Cardiac muscle cell (in vitro differentiated cells and primary cell): ENCODE measurements around the gene DENND5B. TPM values are rescaled to one million over a fixed set of nuclear protein-coding genes. Genes with fewer than 3 reads are reported as not detected.

Source experiments
- DNase-seq, 2 donors: peaks; one replicate each; pipeline versions ENCODE4 v3.0.0 to v3.0.0-alpha.2; 2010 to 2017; ENCODE audit warnings: low read depth in 1 of 2, low spot score in 1 of 2
- H3K27ac ChIP-seq: fragments of 200-600 bp; sonication (generic); 2 replicates; pipeline ENCODE4 v1.5.1; 2016
- H3K27me3 ChIP-seq: fragments of 200-600 bp; sonication (generic); 2 replicates; pipeline ENCODE4 v1.6.0; 2016; ENCODE audit warnings: control low read depth
- H3K36me3 ChIP-seq: fragments of 200-600 bp; sonication (generic); 2 replicates; pipeline ENCODE4 v1.5.1; 2016; ENCODE audit warnings: control low read depth
- H3K4me1 ChIP-seq: fragments of 200-600 bp; sonication (generic); 2 replicates; pipeline ENCODE4 v1.8.1; 2017; ENCODE audit warnings: low read depth, mild to moderate bottlenecking, mixed run types
- H3K4me3 ChIP-seq: fragments of 200-600 bp; sonication (generic); 2 replicates; pipeline ENCODE4 v1.5.1; 2016; ENCODE audit warnings: mild to moderate bottlenecking
- H3K9me3 ChIP-seq: fragments of 200-600 bp; sonication (generic); 2 replicates; pipeline ENCODE4 v1.5.1; 2017; ENCODE audit warnings: low read depth, mild to moderate bottlenecking, control low read depth
- polyA plus RNA-seq: library from polyadenylated mRNA; unstranded; fragments of >200 nt; fragmentation: Nextera tagmentation; extraction: Ambion mirVana; gene quantifications from 2 replicates; pipeline ENCODE4 v1.2.1, GENCODE V29; 2016
- total RNA-seq: library from RNA; depleted of rRNA; stranded (reverse); fragments of >200 nt; gene quantifications from 2 replicates; pipeline ENCODE4 v1.2.3, GENCODE V29; 2016
- TF ChIP-seq, protein P1 (sequence below): IDR thresholded peaks from 2 replicates; pipeline ENCODE4 v1.5.1; 2012; ENCODE audit warnings: low read depth, mild to moderate bottlenecking, low read length

Gene DENND5B
- total and polyA plus RNA-seq, 2 experiments from 2014 or later = 40.4 to 121 TPM

DNA sequence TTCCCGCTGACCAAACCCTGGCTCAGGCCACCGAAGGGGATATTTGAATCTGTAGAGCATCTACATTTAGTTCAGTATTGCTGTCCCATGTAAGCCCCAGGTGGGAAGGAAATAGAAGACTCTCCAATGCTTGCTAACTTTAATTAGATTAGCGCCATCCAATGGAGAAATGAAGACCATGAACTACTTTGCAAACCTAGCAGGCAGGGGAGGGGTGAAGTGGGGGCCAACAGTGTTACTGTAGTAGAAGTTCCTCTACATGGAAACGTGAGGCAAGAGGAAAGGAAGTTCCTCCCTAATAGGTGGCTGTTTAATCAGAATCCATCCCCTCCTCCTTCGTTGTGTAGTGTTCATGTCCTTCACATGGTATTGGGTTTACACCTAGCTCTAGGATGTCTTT is 9.3 kb upstream of the DENND5B start:
- Histone ChIP-seq H3K36me3 (no peaks in the 10 kb centered on the region), H3K27ac (no peak overlapping the region), H3K9me3 (no peaks in the 10 kb centered on the region), H3K4me1 (peaks cover 4% of the 10 kb centered on the region), H3K4me3 (no peak overlapping the region), H3K27me3 (no peaks in the 10 kb centered on the region)
- TF ChIP-seq, protein P1, sequence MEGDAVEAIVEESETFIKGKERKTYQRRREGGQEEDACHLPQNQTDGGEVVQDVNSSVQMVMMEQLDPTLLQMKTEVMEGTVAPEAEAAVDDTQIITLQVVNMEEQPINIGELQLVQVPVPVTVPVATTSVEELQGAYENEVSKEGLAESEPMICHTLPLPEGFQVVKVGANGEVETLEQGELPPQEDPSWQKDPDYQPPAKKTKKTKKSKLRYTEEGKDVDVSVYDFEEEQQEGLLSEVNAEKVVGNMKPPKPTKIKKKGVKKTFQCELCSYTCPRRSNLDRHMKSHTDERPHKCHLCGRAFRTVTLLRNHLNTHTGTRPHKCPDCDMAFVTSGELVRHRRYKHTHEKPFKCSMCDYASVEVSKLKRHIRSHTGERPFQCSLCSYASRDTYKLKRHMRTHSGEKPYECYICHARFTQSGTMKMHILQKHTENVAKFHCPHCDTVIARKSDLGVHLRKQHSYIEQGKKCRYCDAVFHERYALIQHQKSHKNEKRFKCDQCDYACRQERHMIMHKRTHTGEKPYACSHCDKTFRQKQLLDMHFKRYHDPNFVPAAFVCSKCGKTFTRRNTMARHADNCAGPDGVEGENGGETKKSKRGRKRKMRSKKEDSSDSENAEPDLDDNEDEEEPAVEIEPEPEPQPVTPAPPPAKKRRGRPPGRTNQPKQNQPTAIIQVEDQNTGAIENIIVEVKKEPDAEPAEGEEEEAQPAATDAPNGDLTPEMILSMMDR = no peak
- DNase-seq = no peak

DNA sequence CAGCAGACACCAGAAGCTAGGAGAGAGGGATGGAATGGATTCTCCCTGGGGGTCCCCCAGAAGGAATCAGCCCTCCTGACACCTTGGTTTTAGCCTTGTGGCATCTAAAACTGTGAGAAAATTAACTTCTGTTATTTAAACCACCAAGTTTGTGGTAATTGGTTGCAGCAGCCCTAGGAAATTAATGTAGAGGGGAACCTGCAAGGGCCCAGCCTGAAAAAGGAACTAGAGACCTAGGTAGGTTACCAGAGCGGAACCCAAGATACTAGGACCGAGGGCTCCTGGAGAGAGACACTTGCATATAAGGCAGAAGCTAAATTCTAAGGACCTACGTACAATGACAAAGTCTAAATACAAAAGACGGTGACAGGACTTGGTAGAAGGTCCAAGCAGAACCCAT is 8.1 kb upstream of the DENND5B start:
- Histone ChIP-seq H3K27me3 (no peaks in the 10 kb centered on the region), H3K27ac (no peak overlapping the region), H3K36me3 (no peaks in the 10 kb centered on the region), H3K9me3 (no peaks in the 10 kb centered on the region), H3K4me3 (no peak overlapping the region), H3K4me1 (no peaks in the 10 kb centered on the region)
- TF ChIP-seq, protein P1 = no peak
- DNase-seq = no peak

DNA sequence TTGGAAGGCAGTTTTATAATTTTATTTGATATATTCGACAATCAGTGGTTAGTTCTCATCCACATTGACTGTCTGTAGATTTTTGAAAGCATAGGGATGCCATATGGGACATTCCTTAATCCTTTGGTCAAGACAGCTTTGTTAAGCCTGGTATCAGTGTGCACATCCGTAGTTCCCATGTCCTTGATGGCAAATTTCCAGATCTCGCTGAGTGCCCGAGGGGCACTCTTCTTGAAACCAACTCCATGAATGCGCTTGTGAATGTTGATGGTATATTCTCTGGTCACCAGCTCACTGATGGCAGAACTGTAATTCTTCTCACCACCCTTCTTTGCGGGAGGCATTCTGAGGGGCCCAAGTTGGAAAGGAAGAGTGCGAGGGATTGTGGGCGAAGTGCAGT is 6.1 kb upstream of the DENND5B start:
- TF ChIP-seq, protein P1 = no peak
- Histone ChIP-seq H3K36me3 (no peaks in the 10 kb centered on the region), H3K4me1 (peaks cover 2% of the 10 kb centered on the region), H3K4me3 (no peak overlapping the region), H3K27ac (no peak overlapping the region), H3K27me3 (no peaks in the 10 kb centered on the region), H3K9me3 (no peaks in the 10 kb centered on the region)
- no peak for DNase-seq

DNA sequence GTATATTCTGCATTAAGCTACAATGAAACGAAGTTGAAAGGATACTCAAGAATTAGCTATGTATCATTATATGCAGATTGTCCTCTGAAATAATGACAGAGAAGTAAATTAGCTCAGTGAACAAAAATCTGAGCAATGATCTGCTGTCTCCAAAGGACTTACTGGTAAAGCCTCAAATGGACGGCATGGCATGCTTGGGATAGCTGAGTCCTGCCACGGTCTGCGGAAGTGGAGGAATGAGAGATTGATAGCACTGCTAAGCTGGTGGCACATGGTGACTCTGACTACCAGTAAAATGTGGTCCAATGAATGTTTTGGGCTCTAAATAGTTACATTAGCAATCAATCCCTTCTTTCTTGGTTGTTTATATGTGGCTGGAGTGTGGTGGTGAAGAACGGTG is 3.7 kb upstream of the DENND5B start:
- H3K27ac ChIP-seq = peak overlapping the region; percentile 6
- no peak overlapping the region for H3K4me3 ChIP-seq
- H3K4me1 ChIP-seq = peaks cover 6% of the 10 kb centered on the region
- no peaks in the 10 kb centered on the region for H3K36me3 ChIP-seq
- TF ChIP-seq, protein P1 = no peak
- DNase-seq = peak; percentile 5 to 53
- no peaks in the 10 kb centered on the region for H3K27me3 ChIP-seq
- no peaks in the 10 kb centered on the region for H3K9me3 ChIP-seq

DNA sequence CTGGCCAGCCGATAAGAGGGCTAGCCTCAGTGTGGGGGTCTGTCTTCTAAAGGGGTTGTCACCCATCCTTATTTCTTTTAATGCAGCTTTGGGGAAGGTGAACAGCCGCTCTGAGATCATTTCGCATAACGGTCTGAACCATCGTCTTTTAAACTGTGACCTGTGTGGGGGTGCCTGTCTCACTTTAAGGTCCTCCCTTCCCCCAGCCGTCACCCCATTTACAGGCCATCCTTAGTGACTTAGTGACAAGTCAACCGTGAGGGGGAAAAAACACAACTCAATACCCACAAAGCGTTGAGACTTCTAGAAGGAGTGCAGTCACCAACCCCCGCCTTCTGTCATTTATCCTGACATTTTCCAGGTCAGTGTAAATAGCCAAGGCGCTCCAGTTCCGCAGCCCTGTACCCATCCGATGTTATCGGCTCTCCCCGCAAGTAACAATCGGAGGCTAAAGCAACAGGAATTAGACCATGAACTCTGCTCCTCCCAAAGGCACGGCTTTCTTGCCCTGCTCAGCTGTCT is 505 bp upstream of the DENND5B start:
- H3K4me3 ChIP-seq = peak overlapping the region; percentile 99
- peaks cover 21% of the 10 kb centered on the region for H3K4me1 ChIP-seq
- H3K27ac ChIP-seq = peak overlapping the region; percentile 100
- TF ChIP-seq, protein P1 = no peak
- H3K36me3 ChIP-seq = no peaks in the 10 kb centered on the region
- DNase-seq = peak; percentile 59 to 83
- no peaks in the 10 kb centered on the region for H3K9me3 ChIP-seq
- H3K27me3 ChIP-seq = no peaks in the 10 kb centered on the region
